HS-5 (cell line): Measurements from ENCODE around the gene NRN1.
"Not testable (repeated sequence)": the region's sequence is repeated elsewhere in the genome, so short reads cannot be mapped to it uniquely, and the experiment has no call there.

ENCODE experiments used
- DNase-seq: peaks from one replicate; pipeline ENCODE4 v3.0.0-alpha.2; 2012; ENCODE audit warnings: low read depth

The NRN1 gene

GRCh38 chr6:5981126-5982026 lies 25.3 kb downstream of the NRN1 start:
- peak; percentile 80 for DNase-seq

- DNase-seq, result peak; percentile 26
Observed at GRCh38 chr6:5979650-5980420, 26.9 kb downstream of the NRN1 start.

DNA sequence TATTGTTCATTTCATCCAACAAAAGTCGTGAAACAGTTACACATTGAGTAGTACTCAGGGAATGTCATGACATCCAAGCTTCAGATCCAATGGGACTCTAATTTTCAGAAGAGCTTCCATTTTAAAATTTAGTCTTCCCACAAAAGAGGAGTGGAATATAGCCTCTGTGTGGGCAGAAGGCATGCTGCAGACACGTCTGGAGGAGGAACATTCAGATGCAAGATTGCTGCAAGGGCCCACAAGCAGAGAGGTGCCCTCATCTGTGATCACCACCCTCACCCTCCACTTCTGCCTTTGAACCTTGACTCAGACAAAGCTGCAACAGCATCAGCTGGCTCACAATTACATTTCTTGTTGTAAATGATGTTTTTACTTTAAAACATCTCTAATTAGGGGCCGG lies 29.9 kb downstream of the NRN1 start:
- no peak for DNase-seq

DNA sequence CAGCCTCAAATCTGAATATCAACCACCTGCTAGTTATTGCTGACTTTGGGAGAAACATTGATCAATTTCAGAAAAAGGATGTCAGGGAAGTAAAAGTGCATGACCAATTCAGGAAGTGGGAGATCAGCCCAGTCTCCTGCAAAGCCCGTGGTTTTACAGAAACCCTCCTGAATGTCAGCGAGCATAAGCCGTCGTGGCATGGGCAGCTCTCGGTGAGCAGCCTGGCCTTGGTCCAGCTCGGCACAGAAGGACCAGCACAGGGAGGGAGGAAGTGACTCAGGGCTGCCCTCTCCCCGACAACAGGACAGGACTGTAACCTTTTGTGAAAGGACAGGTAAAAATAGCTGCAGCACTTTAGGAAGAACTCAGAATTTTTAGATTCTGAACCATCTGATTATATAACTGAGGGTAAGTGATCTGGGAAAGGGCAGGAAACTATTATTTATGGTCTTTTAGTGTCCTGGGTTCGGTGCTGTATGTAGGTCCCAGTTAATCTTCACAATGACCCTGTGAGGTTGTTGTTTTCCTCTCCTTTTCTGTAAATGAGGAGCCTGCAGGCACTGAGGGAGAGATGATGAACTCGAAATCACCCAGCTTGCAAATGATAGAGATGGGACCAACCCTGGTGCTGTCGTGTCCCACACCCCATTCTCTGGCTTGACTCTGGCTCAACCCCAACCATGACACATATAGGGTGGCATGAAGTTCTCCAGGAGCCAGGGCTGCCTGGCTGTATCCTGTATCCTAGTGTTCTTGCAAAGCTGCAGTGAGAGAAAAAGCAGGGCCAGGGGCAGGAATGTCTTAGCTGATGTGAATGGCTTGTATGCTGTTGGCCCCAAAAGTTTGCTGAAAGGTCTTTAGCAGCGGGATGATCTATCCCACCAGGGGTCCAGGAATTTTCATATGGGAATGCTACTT lies 37.6 kb downstream of the NRN1 start:
- DNase-seq, result peak; percentile 19

GRCh38 chr6:5968036-5968435 lies 38.7 kb downstream of the NRN1 start:
- not testable (repeated sequence) for DNase-seq

GRCh38 chr6:5967594-5967993 lies 39.1 kb downstream of the NRN1 start:
- no peak for DNase-seq

- DNase-seq, result no peak
Observed at GRCh38 chr6:5962794-5963193, 43.9 kb downstream of the NRN1 start.

DNA sequence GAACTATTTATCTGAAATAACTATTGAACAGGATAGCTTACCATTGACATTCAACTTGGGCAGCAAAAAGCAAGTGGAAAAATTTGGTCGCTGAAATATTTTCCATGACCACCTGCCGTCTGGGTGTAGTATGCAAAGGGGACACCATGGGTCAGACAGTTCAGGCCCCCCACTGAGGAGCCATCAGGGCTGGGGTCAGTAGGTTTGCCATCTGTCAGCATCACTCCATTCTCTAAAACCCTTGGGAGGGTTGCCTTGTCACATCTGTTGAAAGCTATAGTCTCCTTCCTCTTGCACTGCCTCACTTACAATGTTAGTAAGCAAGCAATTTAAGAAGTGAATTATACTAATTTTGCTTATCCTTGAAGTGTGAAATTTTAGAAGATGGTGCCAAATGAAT lies 44.9 kb downstream of the NRN1 start:
- no peak for DNase-seq

- DNase-seq, result no peak
Observed at GRCh38 chr6:5960456-5960855, 46.3 kb downstream of the NRN1 start.

GRCh38 chr6:5958921-5959320 lies 47.8 kb downstream of the NRN1 start:
- DNase-seq, result no peak

GRCh38 chr6:5956939-5957338 lies 49.8 kb downstream of the NRN1 start:
- DNase-seq, result no peak

- no peak for DNase-seq
Observed at GRCh38 chr6:5950361-5950785, 56.4 kb downstream of the NRN1 start.
